H1 (cell line): ENCODE results near the gene DYSF. TPM values are rescaled to one million over a fixed set of nuclear protein-coding genes. Genes with fewer than 3 reads are reported as not detected.

ENCODE experiments used
- CTCF ChIA-PET: fragments of 300-600 bp; sonication (Branson Sonifier 250); formaldehyde crosslinking; loops from one replicate; lab custom pipeline; 2021; ENCODE audit not compliant: partially characterized antibody; lab: Charles Lee
- POLR2A ChIA-PET: fragments of 300-600 bp; sonication (Branson Sonifier 250); formaldehyde crosslinking; loops from one replicate; lab custom pipeline; 2021; ENCODE audit warnings: inconsistent platforms; ENCODE audit not compliant: partially characterized antibody; lab: Charles Lee
- DNase-seq, 2 experiments: peaks; one replicate each; pipeline versions ENCODE4 v3.0.0 to v3.0.0-alpha.2; 2010 to 2022; ENCODE audit warnings: low spot score in 2 of 2, low read depth in 1 of 2, mixed read lengths in 1 of 2
- FAIRE-seq: peaks from 2 replicates; lab custom pipeline; 2011; peaks lifted over from hg19 to GRCh38; lab: Jason Lieb, UNC
- H2AFZ ChIP-seq: 2 replicates; pipeline ENCODE4 v1.8.1; 2012; ENCODE audit warnings: low read length, inconsistent platforms
- H2AK5ac ChIP-seq: 2 replicates; pipeline ENCODE4 v1.6.1; 2013; ENCODE audit warnings: low read depth, low read length
- H2BK120ac ChIP-seq: replicated peaks from 2 replicates; pipeline ENCODE3; 2013; ENCODE audit warnings: low read depth, low read length, inconsistent platforms
- H2BK12ac ChIP-seq: 2 replicates; pipeline ENCODE4 v1.6.1; 2013; ENCODE audit warnings: low read depth, low read length
- H2BK15ac ChIP-seq: 2 replicates; pipeline ENCODE4 v1.6.1; 2013; ENCODE audit warnings: low read length
- H2BK20ac ChIP-seq: 2 replicates; pipeline ENCODE4 v1.6.1; 2013; ENCODE audit warnings: low read length
- H2BK5ac ChIP-seq: 2 replicates; pipeline ENCODE4 v1.6.1; 2013; ENCODE audit warnings: low read depth, low read length
- H3K14ac ChIP-seq: 2 replicates; pipeline ENCODE4 v1.6.1; 2013; ENCODE audit warnings: inconsistent platforms; ENCODE audit not compliant: insufficient read length
- H3K18ac ChIP-seq: 2 replicates; pipeline ENCODE4 v1.6.1; 2013; ENCODE audit warnings: low read length; ENCODE audit errors: extremely low read depth
- H3K23ac ChIP-seq: 2 replicates; pipeline ENCODE4 v1.6.1; 2013; ENCODE audit warnings: inconsistent platforms; ENCODE audit not compliant: insufficient read length
- H3K23me2 ChIP-seq: 2 replicates; pipeline ENCODE4 v1.6.1; 2013; ENCODE audit warnings: low read depth, low read length
- H3K27ac ChIP-seq: 2 replicates; pipeline ENCODE4 v1.6.1; 2011; ENCODE audit warnings: low read depth, low read length, inconsistent platforms
- H3K27me3 ChIP-seq, 4 experiments: replicated peaks in 1 of 4; 1 replicate in 1 of 4; 2 replicates in 3 of 4; pipeline versions ENCODE4 v1.6.1 to v1.8.1; 2011 to 2013; ENCODE audit warnings: low read length in 3 of 4, mild to moderate bottlenecking in 3 of 4, inconsistent platforms in 2 of 4, mixed read lengths in 2 of 4, moderate library complexity in 1 of 4; ENCODE audit not compliant: control insufficient read depth in 3 of 4, insufficient read depth in 3 of 4; ENCODE audit errors: extremely low read depth in 1 of 4
- H3K36me3 ChIP-seq, 4 experiments: 2 replicates each; pipeline versions ENCODE4 v1.6.1 to v1.8.1; 2011 to 2013; ENCODE audit warnings: mild to moderate bottlenecking in 4 of 4, low read length in 3 of 4, moderate library complexity in 2 of 4, control low read depth in 1 of 4, inconsistent platforms in 1 of 4; ENCODE audit not compliant: insufficient read depth in 4 of 4, control insufficient read depth in 2 of 4
- H3K4ac ChIP-seq: replicated peaks from 2 replicates; pipeline ENCODE3; 2013; ENCODE audit warnings: low read length, low read depth, mixed read lengths, inconsistent platforms; ENCODE audit not compliant: insufficient read length
- H3K4me1 ChIP-seq, 4 experiments: replicated peaks in 1 of 4; 1 replicate in 1 of 4; 2 replicates in 3 of 4; pipeline versions ENCODE4 v1.6.1 to v1.8.1; 2011 to 2013; ENCODE audit warnings: low read length in 3 of 4, inconsistent platforms in 2 of 4, mixed read lengths in 1 of 4; ENCODE audit not compliant: insufficient read depth in 4 of 4, control insufficient read depth in 3 of 4
- H3K4me2 ChIP-seq, 2 experiments: 2 replicates each; pipeline versions ENCODE4 v1.6.1 to v1.8.1; 2011 to 2013; ENCODE audit warnings: low read depth in 2 of 2, low read length in 2 of 2, control low read depth in 1 of 2, inconsistent platforms in 1 of 2, mild to moderate bottlenecking in 1 of 2; ENCODE audit not compliant: insufficient read depth in 1 of 2
- H3K4me3 ChIP-seq, 4 experiments: fragments of 200-600, 300-600 bp in 1 of 4; sonication (generic), shearing (Covaris generic), sonication (Bioruptor Twin) in 1 of 4; 2 replicates each; pipeline versions ENCODE4 v1.5.1 to v1.8.1; 2011 to 2016; ENCODE audit warnings: low read length in 4 of 4, low read depth in 3 of 4, control low read depth in 2 of 4, inconsistent platforms in 2 of 4, mild to moderate bottlenecking in 2 of 4, mixed read lengths in 1 of 4, moderate library complexity in 1 of 4; ENCODE audit not compliant: insufficient read depth in 2 of 4; ENCODE audit errors: extremely low read depth in 1 of 4
- H3K56ac ChIP-seq: replicated peaks from 2 replicates; pipeline ENCODE3; 2013; ENCODE audit warnings: low read depth, mild to moderate bottlenecking, mixed read lengths, low read length, inconsistent platforms; ENCODE audit not compliant: insufficient read length
- H3K79me1 ChIP-seq: 2 replicates; pipeline ENCODE4 v1.6.1; 2013; ENCODE audit warnings: low read depth, low read length, control low read depth
- H3K79me2 ChIP-seq, 2 experiments: 2 replicates each; pipeline versions ENCODE4 v1.6.1 to v1.8.1; 2012 to 2013; ENCODE audit warnings: low read length in 2 of 2, mild to moderate bottlenecking in 2 of 2, inconsistent platforms in 1 of 2; ENCODE audit not compliant: insufficient read depth in 2 of 2, control insufficient read depth in 1 of 2
- H3K9ac ChIP-seq, 4 experiments: replicated peaks in 1 of 4; 1 replicate in 1 of 4; 2 replicates in 3 of 4; pipeline versions ENCODE4 v1.6.1 to v1.8.1; 2011 to 2013; ENCODE audit warnings: low read depth in 3 of 4, low read length in 3 of 4, control low read depth in 2 of 4, mild to moderate bottlenecking in 2 of 4, moderate library complexity in 2 of 4, inconsistent platforms in 1 of 4; ENCODE audit errors: extremely low read depth in 1 of 4
- H3K9me3 ChIP-seq, 2 experiments: 2 replicates each; pipeline versions ENCODE4 v1.6.1 to v1.8.1; 2012 to 2013; ENCODE audit warnings: mild to moderate bottlenecking in 2 of 2, moderate library complexity in 2 of 2, control low read depth in 1 of 2, inconsistent platforms in 1 of 2, low read depth in 1 of 2, low read length in 1 of 2, mixed read lengths in 1 of 2; ENCODE audit not compliant: insufficient read depth in 2 of 2
- H4K20me1 ChIP-seq, 2 experiments: replicated peaks in 1 of 2; 2 replicates each; pipeline versions ENCODE3 to v1.8.1; 2011 to 2013; ENCODE audit warnings: inconsistent platforms in 2 of 2, low read length in 2 of 2, mild to moderate bottlenecking in 1 of 2; ENCODE audit not compliant: insufficient read depth in 2 of 2, control insufficient read depth in 1 of 2
- H4K5ac ChIP-seq: 2 replicates; pipeline ENCODE4 v1.6.1; 2013; ENCODE audit warnings: low read length, low read depth, mixed read lengths, inconsistent platforms; ENCODE audit not compliant: insufficient read length
- H4K8ac ChIP-seq: 2 replicates; pipeline ENCODE4 v1.8.0; 2013; ENCODE audit warnings: mild to moderate bottlenecking, moderate library complexity, low read length, inconsistent platforms; ENCODE audit not compliant: insufficient read depth; ENCODE audit errors: extremely low read depth
- H4K91ac ChIP-seq: replicated peaks from 2 replicates; pipeline ENCODE3; 2013; ENCODE audit warnings: low read length, mixed read lengths, inconsistent platforms; ENCODE audit not compliant: insufficient read length
- CREB1 ChIP-seq: IDR thresholded peaks from 2 replicates; pipeline ENCODE4 v1.6.1; 2012; ENCODE audit warnings: inconsistent platforms
- SIX5 ChIP-seq: IDR thresholded peaks from 2 replicates; pipeline ENCODE4 v1.6.1; 2011; ENCODE audit warnings: mild to moderate bottlenecking, low read depth, low read length
- WGBS, 2 experiments: shearing (Covaris generic) in 1 of 2; methylation state at CpG; one replicate each; pipeline versions ENCODE4 v1.1.6 to v1.1.7; 2013 to 2015; ENCODE audit warnings: low lambda C conversion rate in 2 of 2, mixed read lengths in 2 of 2, inconsistent platforms in 1 of 2, low coverage in 1 of 2, missing lambda C conversion rate in 1 of 2; ENCODE audit not compliant: insufficient replicate concordance in 2 of 2, insufficient coverage in 1 of 2, insufficient read length in 1 of 2; ENCODE audit errors: extremely low coverage in 1 of 2, missing lambda C conversion rate in 1 of 2; 5-methylcytosine and 5-hydroxymethylcytosine counted together
- polyA plus RNA-seq, 7 experiments: library from polyadenylated mRNA; depleted of rRNA in 3 of 7; stranded (reverse) in 5 of 7; unstranded in 2 of 7; fragments of >200 nt in 5 of 7; fragments of 200-250 nt in 2 of 7; gene quantifications; 1 replicate in 5 of 7; 2 replicates in 1 of 7; 4 replicates in 1 of 7; pipeline versions ENCODE4 v1.2.1 to v1.2.3, GENCODE V29; 2011 to 2013; ENCODE audit warnings: missing spikeins in 2 of 7, mixed read lengths in 2 of 7
- total RNA-seq: library from RNA; stranded (reverse); fragmentation: NEBNext Ultra II Directional; extraction: Animal tissue kit (Norgen Biotek cat#: 25700); gene quantifications from 2 replicates; pipeline ENCODE4 v1.2.1, GENCODE V29; 2021

Gene DYSF
- total and polyA plus RNA-seq, 2 of the 8 experiments (the other 6 are each of a cell fraction or from before 2014, with no cell fraction given): 5.8 to 7.1 TPM

- no peak for DNase-seq
Measured at GRCh38 chr2:71605781-71606241, 152.4 kb downstream of the DYSF start.

More at GRCh38 chr2:71605781-71606241, 152.4 kb downstream of the DYSF start:
- Histone ChIP-seq H3K79me2 (no peaks in the 10 kb centered on the region), H2BK15ac (no peak overlapping the region), H3K79me1 (no peaks in the 10 kb centered on the region), H3K4me1 (peaks cover 0 to 12% (median 5%) of the 10 kb centered on the region in 4 experiments; a peak in 3 of 7 replicates), H3K14ac (no peak overlapping the region), H2BK12ac (no peak overlapping the region), H3K27ac (no peak overlapping the region), H4K8ac (no peak overlapping the region), H3K4me3 (no peak overlapping the region), H3K18ac (peak overlapping the region; percentile 60), H4K20me1 (no peaks in the 10 kb centered on the region), H3K23me2 (no peaks in the 10 kb centered on the region), H2BK20ac (no peak overlapping the region)
- FAIRE-seq: no peak
- ChIA-PET POLR2A (interaction anchor here (0.8 kb wide), 1 partner anchor 11 kb away, joined by 3 read pairs; no protein-coding TSS in a partner anchor), CTCF (interaction anchor here (0.7 to 1.3 kb wide), 2 partner anchors 51 to 387 kb away, joined by 3 read pairs; no protein-coding TSS in a partner anchor)
- TF ChIP-seq CREB1: no peak
- no peak for TF ChIP-seq SIX5
- TF ChIP-seq, all 59 proteins: peak for 0
- Histone ChIP-seq H3K4ac (no peak overlapping the region), H2AFZ (no peak overlapping the region), H3K56ac (no peak overlapping the region), H4K5ac (no peak overlapping the region), H2BK120ac (no peak overlapping the region), H3K27me3 (no peaks in the 10 kb centered on the region), H3K4me2 (no peak overlapping the region), H3K9ac (no peak overlapping the region), H4K91ac (no peak overlapping the region), H3K36me3 (no peaks in the 10 kb centered on the region), H2AK5ac (no peak overlapping the region), H3K23ac (no peak overlapping the region), H2BK5ac (no peak overlapping the region), H3K9me3 (no peaks in the 10 kb centered on the region)
- WGBS, 2 experiments: 90% methylated on average over 7 of the region's 7 CpGs; no CpG with 5 or more reads in 1 of the 2 experiments
